Measurements from ENCODE around the gene ESYT2.

ESYT2 gene

GRCh38 chr7:158749396-158749795, 79.9 kb downstream of the ESYT2 start:
- Histone ChIP-seq H3K4me1 (ENCODE audit: insufficient read depth, insufficient read length) (no peaks in the 10 kb centered on the region), H3K9ac (ENCODE audit: insufficient read length, low read depth) (no peak overlapping the region), H3K36me3 (ENCODE audit: insufficient read depth, insufficient read length, low read length) (peaks cover 25% of the 10 kb centered on the region), H3K27me3 (ENCODE audit: insufficient read depth, insufficient read length) (no peaks in the 10 kb centered on the region), H3K4me3 (ENCODE audit: insufficient read length, low read depth) (no peak overlapping the region), H3K9me3 (ENCODE audit: insufficient read depth, low read length) (no peaks in the 10 kb centered on the region)
- no peak for TF ChIP-seq SUZ12 (IDR thresholded peaks at IDR 0.05; ENCODE audit: extremely low read depth, insufficient read depth, insufficient read length)
- no peak for TF ChIP-seq ZNF274 (IDR thresholded peaks at IDR 0.05; ENCODE audit: low read depth, low read length)
- TF ChIP-seq YY1 (IDR thresholded peaks at IDR 0.05; ENCODE audit: insufficient read depth, insufficient read length), result no peak
- no peak for DNase-seq (ENCODE audit: low read depth, low spot score)

GRCh38 chr7:158748335-158748734, 81.0 kb downstream of the ESYT2 start:
- no peak for DNase-seq (ENCODE audit: low read depth, low spot score)
- H3K27me3 ChIP-seq (ENCODE audit: insufficient read depth, insufficient read length), result no peaks in the 10 kb centered on the region
- no peaks in the 10 kb centered on the region for H3K4me1 ChIP-seq (ENCODE audit: insufficient read depth, insufficient read length)
- H3K9ac ChIP-seq (ENCODE audit: insufficient read length, low read depth), result no peak overlapping the region
- H3K36me3 ChIP-seq (ENCODE audit: insufficient read depth, insufficient read length, low read length), result peaks cover 27% of the 10 kb centered on the region
- H3K4me3 ChIP-seq (ENCODE audit: insufficient read length, low read depth), result no peak overlapping the region
- TF ChIP-seq ZNF274 (IDR thresholded peaks at IDR 0.05; ENCODE audit: low read depth, low read length) (no peak), YY1 (IDR thresholded peaks at IDR 0.05; ENCODE audit: insufficient read depth, insufficient read length) (no peak), SUZ12 (IDR thresholded peaks at IDR 0.05; ENCODE audit: extremely low read depth, insufficient read depth, insufficient read length) (no peak)
- H3K9me3 ChIP-seq (ENCODE audit: insufficient read depth, low read length), result no peaks in the 10 kb centered on the region

GRCh38 chr7:158747408-158747807, 81.9 kb downstream of the ESYT2 start:
- H3K4me1 ChIP-seq (ENCODE audit: insufficient read depth, insufficient read length), result no peaks in the 10 kb centered on the region
- peaks cover 35% of the 10 kb centered on the region for H3K36me3 ChIP-seq (ENCODE audit: insufficient read depth, insufficient read length, low read length)
- no peak for DNase-seq (ENCODE audit: low read depth, low spot score)
- H3K9ac ChIP-seq (ENCODE audit: insufficient read length, low read depth), result no peak overlapping the region
- no peak for TF ChIP-seq ZNF274 (IDR thresholded peaks at IDR 0.05; ENCODE audit: low read depth, low read length)
- no peak for TF ChIP-seq SUZ12 (IDR thresholded peaks at IDR 0.05; ENCODE audit: extremely low read depth, insufficient read depth, insufficient read length)
- TF ChIP-seq YY1 (IDR thresholded peaks at IDR 0.05; ENCODE audit: insufficient read depth, insufficient read length), result no peak
- H3K27me3 ChIP-seq (ENCODE audit: insufficient read depth, insufficient read length), result no peaks in the 10 kb centered on the region
- H3K9me3 ChIP-seq (ENCODE audit: insufficient read depth, low read length), result no peaks in the 10 kb centered on the region
- H3K4me3 ChIP-seq (ENCODE audit: insufficient read length, low read depth), result no peak overlapping the region

- peaks cover 39% of the 10 kb centered on the region for H3K36me3 ChIP-seq (ENCODE audit: insufficient read depth, insufficient read length, low read length)
- no peak overlapping the region for H3K4me3 ChIP-seq (ENCODE audit: insufficient read length, low read depth)
- TF ChIP-seq YY1 (IDR thresholded peaks at IDR 0.05; ENCODE audit: insufficient read depth, insufficient read length), result no peak
- no peak overlapping the region for H3K9ac ChIP-seq (ENCODE audit: insufficient read length, low read depth)
- DNase-seq (ENCODE audit: low read depth, low spot score), result no peak
- no peaks in the 10 kb centered on the region for H3K9me3 ChIP-seq (ENCODE audit: insufficient read depth, low read length)
- H3K4me1 ChIP-seq (ENCODE audit: insufficient read depth, insufficient read length), result no peaks in the 10 kb centered on the region
- no peaks in the 10 kb centered on the region for H3K27me3 ChIP-seq (ENCODE audit: insufficient read depth, insufficient read length)
Observed at GRCh38 chr7:158746957-158747356, 82.4 kb downstream of the ESYT2 start.

GRCh38 chr7:158745057-158745715, 84.1 kb downstream of the ESYT2 start:
- TF ChIP-seq YY1 (IDR thresholded peaks at IDR 0.05; ENCODE audit: insufficient read depth, insufficient read length) (no peak), ZNF274 (IDR thresholded peaks at IDR 0.05; ENCODE audit: low read depth, low read length) (no peak), SUZ12 (IDR thresholded peaks at IDR 0.05; ENCODE audit: extremely low read depth, insufficient read depth, insufficient read length) (no peak)

GRCh38 chr7:158744070-158744469, 85.2 kb downstream of the ESYT2 start:
- TF ChIP-seq SUZ12 (IDR thresholded peaks at IDR 0.05; ENCODE audit: extremely low read depth, insufficient read depth, insufficient read length), result no peak
- no peak for TF ChIP-seq ZNF274 (IDR thresholded peaks at IDR 0.05; ENCODE audit: low read depth, low read length)
- no peak for TF ChIP-seq YY1 (IDR thresholded peaks at IDR 0.05; ENCODE audit: insufficient read depth, insufficient read length)
- no peak overlapping the region for H3K4me3 ChIP-seq (ENCODE audit: insufficient read length, low read depth)
- H3K36me3 ChIP-seq (ENCODE audit: insufficient read depth, insufficient read length, low read length), result peaks cover 56% of the 10 kb centered on the region
- DNase-seq (ENCODE audit: low read depth, low spot score), result no peak
- no peaks in the 10 kb centered on the region for H3K27me3 ChIP-seq (ENCODE audit: insufficient read depth, insufficient read length)
- H3K9ac ChIP-seq (ENCODE audit: insufficient read length, low read depth), result no peak overlapping the region
- peaks cover 3% of the 10 kb centered on the region for H3K4me1 ChIP-seq (ENCODE audit: insufficient read depth, insufficient read length)
- H3K9me3 ChIP-seq (ENCODE audit: insufficient read depth, low read length), result no peaks in the 10 kb centered on the region

More at GRCh38 chr7:158745057-158745715, 84.1 kb downstream of the ESYT2 start:
- no peaks in the 10 kb centered on the region for H3K9me3 ChIP-seq (ENCODE audit: insufficient read depth, low read length)
- no peak overlapping the region for H3K9ac ChIP-seq (ENCODE audit: insufficient read length, low read depth)
- H3K4me1 ChIP-seq (ENCODE audit: insufficient read depth, insufficient read length), result peaks cover 2% of the 10 kb centered on the region
- H3K36me3 ChIP-seq (ENCODE audit: insufficient read depth, insufficient read length, low read length), result peaks cover 52% of the 10 kb centered on the region
- no peaks in the 10 kb centered on the region for H3K27me3 ChIP-seq (ENCODE audit: insufficient read depth, insufficient read length)
- DNase-seq (ENCODE audit: low read depth, low spot score), result no peak
- H3K4me3 ChIP-seq (ENCODE audit: insufficient read length, low read depth), result no peak overlapping the region

- H3K36me3 ChIP-seq (ENCODE audit: insufficient read depth, insufficient read length, low read length), result peaks cover 60% of the 10 kb centered on the region
- H3K27me3 ChIP-seq (ENCODE audit: insufficient read depth, insufficient read length), result no peaks in the 10 kb centered on the region
- no peak for DNase-seq (ENCODE audit: low read depth, low spot score)
- no peaks in the 10 kb centered on the region for H3K9me3 ChIP-seq (ENCODE audit: insufficient read depth, low read length)
- TF ChIP-seq SUZ12 (IDR thresholded peaks at IDR 0.05; ENCODE audit: extremely low read depth, insufficient read depth, insufficient read length) (no peak), ZNF274 (IDR thresholded peaks at IDR 0.05; ENCODE audit: low read depth, low read length) (no peak), YY1 (IDR thresholded peaks at IDR 0.05; ENCODE audit: insufficient read depth, insufficient read length) (no peak)
- H3K4me3 ChIP-seq (ENCODE audit: insufficient read length, low read depth), result no peak overlapping the region
- no peak overlapping the region for H3K9ac ChIP-seq (ENCODE audit: insufficient read length, low read depth)
- H3K4me1 ChIP-seq (ENCODE audit: insufficient read depth, insufficient read length), result peaks cover 3% of the 10 kb centered on the region
Observed at GRCh38 chr7:158743219-158743618, 86.1 kb downstream of the ESYT2 start.
